MM.1S (cell line): Measurements from ENCODE around the gene EHBP1.

Source experiments
- EZH2 ChIP-seq: fragments of 300-600 bp; sonication (generic); optimal IDR thresholded peaks from 2 replicates; pipeline ENCODE3; 2017; ENCODE audit warnings: low read depth, mild to moderate bottlenecking, antibody characterized with exemption, low read length, mixed read lengths
- TF ChIP-seq, protein P1 (sequence below): fragments of 300-600 bp; sonication (generic); IDR thresholded peaks from 2 replicates; pipeline ENCODE4 v1.5.1; 2016; ENCODE audit warnings: antibody characterized with exemption, low read length, mixed read lengths

GRCh38 chr2:62923881-62924280, 218.4 kb downstream of the EHBP1 start:
- no peak for TF ChIP-seq EZH2
- TF ChIP-seq, protein P1, sequence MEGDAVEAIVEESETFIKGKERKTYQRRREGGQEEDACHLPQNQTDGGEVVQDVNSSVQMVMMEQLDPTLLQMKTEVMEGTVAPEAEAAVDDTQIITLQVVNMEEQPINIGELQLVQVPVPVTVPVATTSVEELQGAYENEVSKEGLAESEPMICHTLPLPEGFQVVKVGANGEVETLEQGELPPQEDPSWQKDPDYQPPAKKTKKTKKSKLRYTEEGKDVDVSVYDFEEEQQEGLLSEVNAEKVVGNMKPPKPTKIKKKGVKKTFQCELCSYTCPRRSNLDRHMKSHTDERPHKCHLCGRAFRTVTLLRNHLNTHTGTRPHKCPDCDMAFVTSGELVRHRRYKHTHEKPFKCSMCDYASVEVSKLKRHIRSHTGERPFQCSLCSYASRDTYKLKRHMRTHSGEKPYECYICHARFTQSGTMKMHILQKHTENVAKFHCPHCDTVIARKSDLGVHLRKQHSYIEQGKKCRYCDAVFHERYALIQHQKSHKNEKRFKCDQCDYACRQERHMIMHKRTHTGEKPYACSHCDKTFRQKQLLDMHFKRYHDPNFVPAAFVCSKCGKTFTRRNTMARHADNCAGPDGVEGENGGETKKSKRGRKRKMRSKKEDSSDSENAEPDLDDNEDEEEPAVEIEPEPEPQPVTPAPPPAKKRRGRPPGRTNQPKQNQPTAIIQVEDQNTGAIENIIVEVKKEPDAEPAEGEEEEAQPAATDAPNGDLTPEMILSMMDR: no peak
